NCI-H146 (cell line): ENCODE data around the gene EARS2.
"Not testable (repeated sequence)": the region's sequence is repeated elsewhere in the genome, so short reads cannot be mapped to it uniquely, and the experiment has no call there.

Source experiments
- DNase-seq: peaks from one replicate; lab custom pipeline; 2025; lab: John Stamatoyannopoulos, UW

The EARS2 gene

DNA sequence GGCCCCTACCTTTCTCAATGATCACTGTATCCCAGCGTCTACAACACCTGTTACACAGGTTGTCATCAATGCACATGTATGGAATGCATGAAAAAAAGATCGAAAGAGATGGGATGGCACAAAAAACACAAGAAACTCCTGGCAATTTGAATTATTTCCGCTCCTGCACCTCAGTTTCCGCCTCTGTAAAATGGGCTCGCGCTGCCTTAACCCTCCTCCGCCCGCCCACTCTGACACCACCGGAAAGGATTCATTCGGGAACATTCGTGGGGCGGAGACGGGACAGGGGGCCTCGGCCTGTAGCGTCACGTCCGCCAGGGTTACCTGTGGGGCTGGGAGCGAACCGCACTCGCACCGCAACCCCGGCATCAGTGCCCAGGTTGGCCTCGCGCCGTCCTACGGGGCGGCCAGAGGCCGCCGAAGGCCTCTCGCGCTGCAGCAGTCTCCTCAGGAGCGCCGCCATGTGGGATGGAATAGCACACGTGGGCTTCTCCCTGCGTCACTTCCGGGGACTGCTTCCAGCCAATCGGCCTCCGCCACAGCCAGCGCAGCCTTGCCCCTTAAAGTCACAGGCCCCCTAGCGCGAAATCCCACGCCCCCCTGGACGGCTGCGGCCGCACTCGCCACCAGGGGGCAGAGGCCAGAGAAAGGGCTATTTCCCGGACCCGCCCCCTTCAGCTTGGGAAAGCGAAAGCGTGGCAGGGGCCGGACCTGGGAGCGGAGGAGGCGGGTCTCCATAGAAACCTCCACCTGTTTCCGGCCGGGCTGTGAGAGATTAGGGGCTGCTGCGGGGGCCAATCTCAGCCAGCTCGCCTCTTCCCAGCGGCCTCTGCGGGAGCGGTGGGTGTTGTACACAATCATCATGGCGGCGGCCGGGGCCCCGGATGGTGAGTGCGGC is at the start of gene EARS2, which contains the start of gene UBFD1:
Gene EARS2 (minus strand): TSS at position 470 of the 898 bp plus-strand sequence. CDS start 7 bp downstream, at position 463.
Gene UBFD1 (plus strand): TSS at position 847 of the 898 bp plus-strand sequence. CDS start 16 bp downstream, at position 863.
- peak; percentile 99 for DNase-seq

DNA sequence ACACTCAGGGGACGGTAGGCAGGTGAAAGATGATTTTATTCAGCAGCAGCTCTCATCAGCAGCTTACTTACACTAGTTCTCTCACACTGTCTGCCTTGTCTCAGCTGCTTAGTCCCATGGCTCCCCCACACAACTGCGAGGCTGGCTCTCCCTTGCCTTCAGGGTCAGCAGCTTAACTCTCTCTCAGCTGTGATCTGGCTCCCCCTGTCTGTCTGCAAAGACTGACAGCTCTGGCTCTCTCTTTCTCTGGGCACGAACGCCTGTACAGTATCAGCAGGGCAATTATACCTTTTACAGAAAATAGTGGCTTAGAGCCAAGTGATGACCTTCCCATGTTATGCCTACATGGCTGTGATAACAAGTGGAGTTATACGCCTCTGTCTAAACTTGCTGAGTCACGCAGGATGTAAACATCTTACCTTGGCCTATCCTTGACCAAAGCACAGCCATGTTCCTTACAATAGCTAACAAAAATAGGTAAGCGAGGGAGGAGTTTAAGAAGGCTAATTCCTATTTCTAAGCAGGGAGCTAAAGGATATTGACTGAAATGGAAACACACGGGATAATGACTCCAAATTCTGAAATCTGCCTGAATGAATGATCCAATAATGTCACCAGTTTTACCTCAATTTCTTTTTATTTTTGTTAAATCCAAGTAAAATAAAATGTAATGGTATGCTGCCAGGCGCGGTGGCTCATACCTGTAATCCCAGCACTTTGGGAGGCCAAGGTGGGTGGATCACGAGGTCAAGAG is 40.0 kb upstream of the EARS2 start:
- DNase-seq = peak; percentile 40

GRCh38 chr16:23595951-23596720 is 39.0 kb upstream of the EARS2 start, which contains the start of gene NDUFAB1:
TSS of gene NDUFAB1 (minus strand) at chr16:23596316. CDS start at chr16:23596290, 26 bp downstream.
- peak; percentile 89 for DNase-seq

- peak; percentile 27 for DNase-seq
These were observed 38.2 kb upstream of the EARS2 start for GRCh38 chr16:23595246-23595950.

DNA sequence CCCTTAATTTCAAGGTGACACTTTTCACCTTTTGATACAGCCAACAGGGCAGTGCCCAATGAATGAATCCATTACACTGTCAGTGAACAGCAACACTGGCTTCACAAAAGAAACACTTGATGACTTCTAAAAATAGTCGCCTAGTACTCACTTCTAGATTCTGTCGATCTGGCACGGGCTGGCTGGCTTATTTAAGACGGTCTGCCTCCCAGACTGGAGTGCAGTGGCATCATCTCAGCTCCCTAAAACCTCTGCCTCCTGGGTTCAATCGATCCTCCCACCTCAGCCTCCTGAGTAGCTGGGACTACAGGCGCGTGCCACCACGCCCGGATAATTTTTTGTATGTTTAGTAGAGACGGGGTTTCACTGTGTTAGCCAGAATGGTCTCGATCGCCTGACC is 37.0 kb upstream of the EARS2 start:
- no peak for DNase-seq

DNA sequence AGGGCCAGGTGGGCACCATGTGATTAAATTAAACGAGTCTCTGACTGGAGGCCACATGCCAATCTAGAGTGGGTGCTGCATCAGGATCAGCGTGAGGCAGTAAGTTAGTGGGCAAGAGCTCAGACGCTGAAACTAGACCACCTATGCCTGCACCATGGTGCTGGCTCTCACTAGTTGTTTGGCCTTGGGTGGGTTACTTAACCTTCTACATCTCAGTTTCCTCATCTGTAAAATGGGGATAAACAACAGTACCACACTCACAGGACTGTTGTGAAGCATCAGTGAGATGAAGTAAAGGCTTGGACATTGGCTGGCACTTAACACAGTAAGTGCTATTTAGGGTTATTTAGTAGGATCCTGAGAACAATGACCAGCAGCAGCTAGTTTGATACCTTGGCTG is 33.0 kb upstream of the EARS2 start:
- DNase-seq = no peak

- no peak for DNase-seq
These were observed 30.6 kb upstream of the EARS2 start for GRCh38 chr16:23587726-23588125.

DNA sequence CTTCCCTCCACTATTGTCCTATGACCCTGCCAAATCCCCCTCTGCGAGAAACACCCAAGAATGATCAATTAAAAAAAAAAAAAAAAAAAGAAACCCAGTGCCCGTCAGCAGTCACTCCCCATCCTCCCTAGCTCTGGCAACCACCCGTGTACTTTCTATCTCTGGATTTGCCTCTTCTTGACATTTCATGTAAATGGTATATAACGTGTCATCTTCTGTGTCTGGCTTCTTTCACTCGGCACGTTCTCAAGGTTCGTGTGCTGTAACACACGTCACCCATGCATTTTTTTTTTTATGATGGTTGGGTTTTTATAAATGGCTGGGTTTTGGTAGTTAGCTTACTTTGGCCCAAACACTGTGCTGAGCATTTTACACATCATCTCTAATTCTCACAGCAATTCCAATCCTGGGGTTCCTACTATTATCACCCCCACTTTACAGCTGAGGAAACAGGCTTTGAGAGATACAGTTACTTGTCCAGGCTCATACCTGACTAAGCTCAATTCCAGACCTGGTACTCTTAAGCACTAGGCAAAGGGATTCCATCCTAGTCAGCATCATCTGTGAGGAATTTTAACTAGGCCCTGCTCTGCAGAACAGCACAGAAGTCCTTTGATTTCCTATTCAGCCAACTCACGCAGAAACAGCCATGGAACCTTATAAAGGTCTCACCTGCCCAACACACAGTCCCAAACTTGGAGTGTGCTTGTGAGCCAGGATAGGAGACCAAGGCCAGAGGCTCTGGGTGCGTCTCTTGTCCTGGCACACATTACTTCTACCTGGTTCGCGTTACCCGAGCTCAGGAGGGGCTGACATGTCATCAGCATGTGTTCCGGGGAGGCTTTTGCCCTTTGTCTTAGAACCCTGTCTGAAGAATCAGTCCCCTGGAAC is 27.3 kb upstream of the EARS2 start:
- no peak for DNase-seq

DNA sequence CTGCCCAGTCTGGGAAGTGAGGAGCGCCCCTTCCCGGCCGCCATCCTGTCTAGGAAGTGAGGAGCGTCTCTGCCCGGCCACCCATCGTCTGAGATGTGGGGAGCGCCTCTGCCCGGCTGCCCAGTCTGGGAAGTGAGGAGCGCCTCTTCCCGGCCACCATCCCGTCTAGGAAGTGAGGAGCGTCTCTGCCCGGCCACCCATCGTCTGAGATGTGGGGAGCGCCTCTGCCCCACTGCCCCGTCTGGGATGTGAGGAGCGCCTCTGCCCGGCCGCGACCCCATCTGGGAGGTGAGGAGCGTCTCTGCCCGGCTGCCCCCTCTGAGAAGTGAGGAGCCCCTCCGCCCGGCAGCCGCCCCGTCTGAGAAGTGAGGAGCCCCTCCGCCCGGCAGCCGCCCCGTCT is 26.1 kb upstream of the EARS2 start:
- DNase-seq = not testable (repeated sequence)

DNA sequence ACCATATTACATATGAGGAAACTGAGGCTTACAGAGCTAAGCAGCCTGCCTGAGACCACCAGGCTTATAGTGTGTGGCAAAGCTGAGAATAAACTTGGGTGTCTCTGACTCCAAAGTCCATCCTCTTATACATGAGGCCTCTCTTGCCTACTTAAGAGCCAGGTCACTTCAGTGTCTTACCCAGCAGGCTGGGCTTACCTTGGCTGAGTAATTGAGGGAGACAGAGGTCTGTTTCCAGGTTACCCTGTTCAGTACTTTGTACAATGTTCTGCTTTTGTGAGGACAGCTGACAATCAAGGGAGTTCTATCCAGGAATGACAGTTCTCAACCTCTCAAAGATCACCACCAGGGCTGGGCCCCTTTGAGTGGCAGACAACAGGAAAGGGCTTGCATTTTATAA is 24.6 kb upstream of the EARS2 start:
- no peak for DNase-seq

DNA sequence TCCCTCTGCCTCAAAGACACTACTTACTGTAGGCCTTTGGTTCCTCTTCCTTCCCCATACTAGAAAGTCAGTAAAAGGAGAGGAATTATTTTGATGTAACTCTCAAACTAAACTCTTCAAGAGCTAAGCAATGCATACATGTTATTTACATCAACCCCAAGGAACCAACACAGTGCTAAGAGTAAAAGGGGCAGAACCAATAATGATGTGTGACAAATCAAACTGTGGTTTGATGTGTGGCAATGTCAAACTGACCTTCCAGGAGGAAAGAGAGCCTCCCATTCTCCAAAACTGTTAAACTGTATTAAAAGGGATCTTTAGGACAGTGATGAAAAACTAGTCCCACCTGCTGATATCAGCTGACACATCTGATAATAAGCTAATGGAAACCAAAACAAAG is 23.2 kb upstream of the EARS2 start:
- no peak for DNase-seq

- no peak for DNase-seq
These were observed 22.2 kb upstream of the EARS2 start for GRCh38 chr16:23579371-23579770.

GRCh38 chr16:23578101-23578830 is 21.1 kb upstream of the EARS2 start:
- no peak for DNase-seq

- no peak for DNase-seq
These were observed 20.3 kb upstream of the EARS2 start for GRCh38 chr16:23577493-23577892.

- no peak for DNase-seq
These were observed 18.7 kb upstream of the EARS2 start for GRCh38 chr16:23575834-23576233.

DNA sequence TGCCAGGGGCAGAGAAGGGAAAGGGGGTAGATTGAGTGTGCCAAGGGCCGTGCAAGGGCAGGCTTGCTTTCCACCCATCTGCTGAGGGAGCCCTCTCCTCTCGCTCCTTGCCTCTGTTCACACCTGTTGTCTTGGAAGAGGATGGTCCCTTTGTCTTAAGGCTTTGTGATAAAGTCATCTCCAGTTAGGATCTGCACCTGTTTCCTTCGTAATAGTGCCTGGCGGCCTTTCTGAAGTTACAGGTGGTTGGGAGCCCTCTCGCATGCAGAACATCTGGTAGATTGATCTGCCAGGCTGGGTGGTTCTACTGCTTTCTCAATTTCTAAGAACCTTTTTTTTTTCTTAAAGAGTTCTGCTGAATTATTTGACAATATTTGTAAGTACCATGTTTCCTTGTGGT is 16.7 kb upstream of the EARS2 start:
- DNase-seq = no peak

GRCh38 chr16:23572394-23572793 is 15.2 kb upstream of the EARS2 start:
- DNase-seq = no peak

- DNase-seq = no peak
These were observed 14.7 kb upstream of the EARS2 start for GRCh38 chr16:23571895-23572294.

DNA sequence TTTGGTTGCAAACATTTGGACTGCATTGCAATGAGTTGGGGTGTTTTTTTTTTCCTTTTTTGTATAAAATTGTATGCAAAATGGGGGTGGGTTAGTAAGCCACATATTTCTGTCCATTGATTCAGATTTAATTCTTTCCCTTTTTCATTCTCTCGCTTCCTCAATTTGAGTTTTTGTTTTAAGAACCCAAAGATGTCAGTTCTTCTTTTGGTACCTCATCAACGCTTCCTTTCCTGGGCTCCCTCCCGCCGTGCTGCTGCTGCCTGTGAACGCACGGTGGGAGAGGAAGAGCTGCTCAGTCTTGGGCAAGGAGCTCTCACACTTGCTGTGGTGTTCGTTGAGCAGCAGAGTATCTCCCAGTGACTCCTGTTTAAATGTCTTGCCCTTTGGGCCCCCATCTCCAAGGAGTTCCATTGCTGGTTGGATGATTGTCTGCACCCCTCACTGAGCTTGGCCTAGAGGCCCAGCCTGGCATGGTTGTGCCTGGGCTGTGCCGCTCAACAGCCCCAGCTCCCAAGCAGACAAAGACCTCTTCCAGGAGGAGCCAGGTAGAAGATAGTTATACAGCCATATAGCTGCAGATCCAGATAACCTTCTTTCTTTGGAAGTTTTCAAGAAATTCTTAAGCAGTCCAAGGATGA is 14.0 kb upstream of the EARS2 start:
- DNase-seq = no peak
